CD4-positive, alpha-beta T cell (primary cell): ENCODE measurements around the gene DEFB113. TPM values are rescaled to one million over a fixed set of nuclear protein-coding genes. Genes with fewer than 3 reads are reported as not detected.

Experiments used
- ATAC-seq: fragments of 200-7000 bp; cut with Tn5 transposase; one replicate; pipeline ENCODE4 v1.10.0; 2022; ENCODE audit warnings: mild to moderate bottlenecking; ENCODE audit not compliant: poor library complexity
- CTCF ChIA-PET: fragments of 350-600 bp; sonication (Branson Sonifier 250); formaldehyde crosslinking; loops from one replicate; lab custom pipeline; 2021; ENCODE audit warnings: antibody characterized with exemption, inconsistent platforms; lab: Charles Lee
- POLR2A ChIA-PET: fragments of 350-600 bp; sonication (Branson Sonifier 250); formaldehyde crosslinking; loops from one replicate; lab custom pipeline; 2021; ENCODE audit warnings: antibody characterized with exemption, inconsistent platforms; lab: Charles Lee
- DNase-seq, 14 experiments: peaks; one replicate each; pipeline ENCODE4 v3.0.0-alpha.2; 2013 to 2020; ENCODE audit warnings: mixed read lengths in 2 of 14
- H3K27ac ChIP-seq, 2 donors: one replicate each; pipeline versions ENCODE4 v1.5.1 to v1.7.0; 2013; ENCODE audit warnings: low read length in 2 of 2, low read depth in 1 of 2, mild to moderate bottlenecking in 1 of 2
- H3K27me3 ChIP-seq, 2 experiments: 1 replicate in 1 of 2; 2 replicates in 1 of 2; pipeline versions ENCODE4 v1.6.1 to v1.7.0; 2013; ENCODE audit warnings: low read length in 2 of 2, control low read depth in 1 of 2, mild to moderate bottlenecking in 1 of 2, moderate library complexity in 1 of 2; ENCODE audit not compliant: insufficient read depth in 2 of 2, control insufficient read depth in 1 of 2
- H3K36me3 ChIP-seq: one replicate; pipeline ENCODE4 v1.6.1; 2013; ENCODE audit warnings: low read length, control low read depth; ENCODE audit not compliant: insufficient read depth
- H3K4me1 ChIP-seq: one replicate; pipeline ENCODE4 v1.6.1; 2013; ENCODE audit warnings: low read length, control low read depth; ENCODE audit not compliant: insufficient read depth
- H3K4me3 ChIP-seq: one replicate; pipeline ENCODE4 v1.5.1; 2013; ENCODE audit warnings: mild to moderate bottlenecking, low read length, moderate library complexity
- H3K9me3 ChIP-seq, 2 experiments: 1 replicate in 1 of 2; 2 replicates in 1 of 2; pipeline versions ENCODE4 v1.6.1 to v1.7.0; 2013; ENCODE audit warnings: low read length in 2 of 2, mild to moderate bottlenecking in 2 of 2, control low read depth in 1 of 2, moderate library complexity in 1 of 2; ENCODE audit not compliant: control insufficient read depth in 1 of 2, insufficient read depth in 1 of 2
- H3K27ac Mint-ChIP-seq: one replicate; pipeline ENCODE4 v1.8.0; 2020; ENCODE audit warnings: mixed read lengths
- H3K27me3 Mint-ChIP-seq: one replicate; pipeline ENCODE4 v1.8.0; 2021; ENCODE audit warnings: mixed read lengths
- H3K36me3 Mint-ChIP-seq: one replicate; pipeline ENCODE4 v1.8.0; 2021; ENCODE audit warnings: low read depth, mixed read lengths
- H3K4me1 Mint-ChIP-seq: one replicate; pipeline ENCODE4 v1.8.0; 2021; ENCODE audit warnings: low read depth, mixed read lengths
- H3K4me3 Mint-ChIP-seq: one replicate; pipeline ENCODE4 v1.8.0; 2020; ENCODE audit warnings: mild to moderate bottlenecking, mixed read lengths
- H3K9me3 Mint-ChIP-seq: one replicate; pipeline ENCODE4 v1.8.0; 2020; ENCODE audit warnings: mixed read lengths
- intact Hi-C, 2 experiments: fragments of 100-400 bp; cut with DNase I in 1 of 2; cut with micrococcal nuclease in 1 of 2; formaldehyde crosslinking; loops; one replicate each; pipeline versions ENCODE4 v1.15.1 to v1.9.0; 2023 to 2025; cut with DNase I, micrococcal nuclease
- total RNA-seq, 174 experiments: library from RNA in 2 of 174; stranded (reverse) in 2 of 174; gene quantifications; one replicate each; pipeline ENCODE4 v1.2.3 and lab custom pipeline; 2021 to 2026
- TF ChIP-seq, protein P1 (sequence below): fragments of 200-600 bp; IDR thresholded peaks from one replicate; pipeline ENCODE4 v1.8.0; 2022; ENCODE audit warnings: antibody characterized with exemption, mild to moderate bottlenecking

Gene DEFB113
- total RNA-seq, 2 experiments from 2014 or later = not detected

DNA sequence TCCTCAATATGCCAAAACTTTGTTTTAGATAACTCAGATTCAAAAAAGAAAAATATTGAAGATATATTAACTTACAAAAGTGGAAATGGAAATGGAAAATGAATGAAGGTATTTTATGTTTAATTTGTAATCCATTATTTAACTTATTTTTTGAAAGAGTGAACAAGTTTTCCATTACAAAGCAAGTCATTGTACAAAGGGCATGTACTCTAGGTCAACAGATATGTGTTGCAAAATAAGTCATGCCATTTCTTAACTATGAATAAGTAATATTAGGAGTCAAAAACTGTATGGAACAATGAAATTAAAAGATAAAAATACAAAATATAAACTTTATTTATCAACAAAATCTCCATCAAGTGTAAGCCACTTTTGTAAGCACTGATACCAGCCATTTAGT lies 25.9 kb upstream of the DEFB113 start:
- no peaks in the 10 kb centered on the region for H3K36me3 Mint-ChIP-seq
- H3K27ac Mint-ChIP-seq = no peak overlapping the region
- Histone ChIP-seq H3K9me3 (peaks cover 0 to 4% of the 10 kb centered on the region in 2 experiments), H3K4me1 (no peaks in the 10 kb centered on the region), H3K27me3 (no peaks in the 10 kb centered on the region), H3K27ac (no peak overlapping the region), H3K4me3 (no peak overlapping the region), H3K36me3 (no peaks in the 10 kb centered on the region)
- no peaks in the 10 kb centered on the region for H3K9me3 Mint-ChIP-seq
- TF ChIP-seq, protein P1, sequence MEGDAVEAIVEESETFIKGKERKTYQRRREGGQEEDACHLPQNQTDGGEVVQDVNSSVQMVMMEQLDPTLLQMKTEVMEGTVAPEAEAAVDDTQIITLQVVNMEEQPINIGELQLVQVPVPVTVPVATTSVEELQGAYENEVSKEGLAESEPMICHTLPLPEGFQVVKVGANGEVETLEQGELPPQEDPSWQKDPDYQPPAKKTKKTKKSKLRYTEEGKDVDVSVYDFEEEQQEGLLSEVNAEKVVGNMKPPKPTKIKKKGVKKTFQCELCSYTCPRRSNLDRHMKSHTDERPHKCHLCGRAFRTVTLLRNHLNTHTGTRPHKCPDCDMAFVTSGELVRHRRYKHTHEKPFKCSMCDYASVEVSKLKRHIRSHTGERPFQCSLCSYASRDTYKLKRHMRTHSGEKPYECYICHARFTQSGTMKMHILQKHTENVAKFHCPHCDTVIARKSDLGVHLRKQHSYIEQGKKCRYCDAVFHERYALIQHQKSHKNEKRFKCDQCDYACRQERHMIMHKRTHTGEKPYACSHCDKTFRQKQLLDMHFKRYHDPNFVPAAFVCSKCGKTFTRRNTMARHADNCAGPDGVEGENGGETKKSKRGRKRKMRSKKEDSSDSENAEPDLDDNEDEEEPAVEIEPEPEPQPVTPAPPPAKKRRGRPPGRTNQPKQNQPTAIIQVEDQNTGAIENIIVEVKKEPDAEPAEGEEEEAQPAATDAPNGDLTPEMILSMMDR = no peak
- intact Hi-C loops = no loop called here
- ChIA-PET CTCF (no interaction called here), POLR2A (no interaction called here)
- H3K4me1 Mint-ChIP-seq = no peaks in the 10 kb centered on the region
- H3K27me3 Mint-ChIP-seq = no peaks in the 10 kb centered on the region
- ATAC-seq = no peak
- no peak for DNase-seq
- no peak overlapping the region for H3K4me3 Mint-ChIP-seq

DNA sequence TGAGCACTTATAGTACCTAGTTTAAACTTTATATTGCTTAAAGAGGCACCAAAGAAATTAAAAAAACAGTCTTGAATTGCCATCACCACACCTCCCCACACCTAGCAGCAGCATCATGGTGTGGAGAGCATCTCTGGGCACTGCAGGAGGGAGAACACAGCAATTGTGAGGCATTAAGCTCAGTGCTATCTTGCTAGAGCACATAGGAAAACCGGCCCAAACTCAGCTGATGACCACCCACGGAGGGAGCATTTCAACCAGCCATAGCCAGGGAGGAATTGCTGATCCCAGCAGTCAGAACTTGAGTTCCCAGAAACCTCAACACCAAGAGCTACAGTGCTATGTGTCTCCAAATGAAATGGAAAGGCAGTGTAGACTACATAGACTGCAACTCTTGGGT lies 19.5 kb upstream of the DEFB113 start:
- no peaks in the 10 kb centered on the region for H3K4me1 ChIP-seq
- ATAC-seq = no peak
- peaks cover 4% of the 10 kb centered on the region for H3K9me3 Mint-ChIP-seq
- CTCF ChIA-PET = no interaction called here
- no peaks in the 10 kb centered on the region for H3K27me3 ChIP-seq
- H3K4me3 ChIP-seq = no peak overlapping the region
- H3K27me3 Mint-ChIP-seq = no peaks in the 10 kb centered on the region
- H3K4me1 Mint-ChIP-seq = no peaks in the 10 kb centered on the region
- peaks cover 0 to 4% of the 10 kb centered on the region in 2 experiments for H3K9me3 ChIP-seq
- intact Hi-C loops = no loop called here
- TF ChIP-seq, protein P1 = no peak
- H3K4me3 Mint-ChIP-seq = no peak overlapping the region
- no peak for DNase-seq
- POLR2A ChIA-PET = no interaction called here
- H3K27ac ChIP-seq = no peak overlapping the region
- no peaks in the 10 kb centered on the region for H3K36me3 Mint-ChIP-seq
- H3K27ac Mint-ChIP-seq = no peak overlapping the region
- H3K36me3 ChIP-seq = no peaks in the 10 kb centered on the region

DNA sequence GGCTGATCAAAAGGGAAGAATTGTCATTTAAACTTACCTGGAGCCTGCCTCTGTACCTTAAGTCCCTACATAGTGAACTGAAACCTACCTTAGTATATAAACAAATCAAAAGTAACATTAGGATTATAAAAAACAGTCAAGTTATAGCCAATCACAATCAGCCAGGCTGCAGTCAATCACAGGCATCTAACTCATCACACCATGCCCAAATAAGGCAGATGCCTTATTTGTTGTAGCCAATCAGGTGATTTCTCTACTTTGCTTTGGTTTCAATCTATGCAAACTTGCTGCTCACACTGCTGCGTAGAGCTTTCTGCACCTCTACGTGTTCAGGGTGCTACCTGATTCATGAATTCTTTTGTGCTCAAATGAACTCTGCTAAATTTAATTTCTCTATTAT lies 18.3 kb upstream of the DEFB113 start:
- ATAC-seq (no peak), DNase-seq (no peak)
- Mint-ChIP-seq H3K4me1 (no peaks in the 10 kb centered on the region), H3K27me3 (no peaks in the 10 kb centered on the region), H3K36me3 (no peaks in the 10 kb centered on the region), H3K9me3 (peaks cover 4% of the 10 kb centered on the region), H3K27ac (no peak overlapping the region), H3K4me3 (no peak overlapping the region)
- ChIA-PET CTCF (no interaction called here), POLR2A (no interaction called here)
- intact Hi-C loops = no loop called here
- TF ChIP-seq, protein P1 = no peak
- no peak overlapping the region for H3K4me3 ChIP-seq
- H3K36me3 ChIP-seq = no peaks in the 10 kb centered on the region
- no peak overlapping the region for H3K27ac ChIP-seq
- H3K27me3 ChIP-seq = no peaks in the 10 kb centered on the region
- no peaks in the 10 kb centered on the region for H3K9me3 ChIP-seq
- H3K4me1 ChIP-seq = no peaks in the 10 kb centered on the region
